GM23338 (cell line): ENCODE data around the gene MBOAT1. TPM values are rescaled to one million over a fixed set of nuclear protein-coding genes. Genes with fewer than 3 reads are reported as not detected.

Source experiments
- ATAC-seq: fragments of 200-7000 bp; cut with Tn5 transposase; 3 replicates; pipeline ENCODE4 v1.9.1; 2020
- DNase-seq: peaks from one replicate; pipeline ENCODE4 v3.0.0-alpha.2; 2015; ENCODE audit warnings: low spot score
- H2AFZ ChIP-seq: fragments of 200-600 bp; sonication (generic); 2 replicates; pipeline ENCODE4 v1.8.0; 2016; ENCODE audit warnings: antibody characterized with exemption, mild to moderate bottlenecking, moderate library complexity
- H3F3A ChIP-seq: fragments of 200-600 bp; sonication (generic); replicated peaks from 2 replicates; pipeline ENCODE4 v1.8.0; 2017; ENCODE audit warnings: antibody characterized with exemption, mixed run types, low read depth
- H3K27ac ChIP-seq: fragments of 200-600 bp; sonication (generic); 2 replicates; pipeline ENCODE4 v1.6.1; 2016; ENCODE audit warnings: low read depth
- H3K27me3 ChIP-seq: fragments of 200-600 bp; sonication (generic); 2 replicates; pipeline ENCODE4 v1.8.0; 2016; ENCODE audit warnings: mild to moderate bottlenecking, mixed run types, moderate library complexity; ENCODE audit not compliant: insufficient read depth
- H3K36me3 ChIP-seq: fragments of 200-600 bp; sonication (generic); 2 replicates; pipeline ENCODE4 v1.8.0; 2016; ENCODE audit warnings: mild to moderate bottlenecking; ENCODE audit not compliant: insufficient read depth
- H3K4me1 ChIP-seq: fragments of 200-600 bp; sonication (generic); 2 replicates; pipeline ENCODE4 v1.8.0; 2016; ENCODE audit warnings: mild to moderate bottlenecking, moderate library complexity; ENCODE audit not compliant: insufficient read depth
- H3K4me2 ChIP-seq: fragments of 200-600 bp; sonication (generic); 2 replicates; pipeline ENCODE4 v1.7.1; 2017; ENCODE audit warnings: mixed run types
- H3K4me3 ChIP-seq: fragments of 200-600 bp; sonication (generic); 2 replicates; pipeline ENCODE4 v1.6.1; 2016; ENCODE audit warnings: mixed run types
- H3K79me2 ChIP-seq: fragments of 200-600 bp; sonication (generic); replicated peaks from 2 replicates; pipeline ENCODE4 v1.8.0; 2017; ENCODE audit warnings: mild to moderate bottlenecking; ENCODE audit not compliant: insufficient read depth
- H3K9me2 ChIP-seq: fragments of 200-600 bp; sonication (generic); 2 replicates; pipeline ENCODE4 v1.8.0; 2017; ENCODE audit not compliant: insufficient read depth
- H4K20me1 ChIP-seq: fragments of 200-600 bp; sonication (generic); replicated peaks from 2 replicates; pipeline ENCODE4 v1.8.0; 2017; ENCODE audit warnings: mild to moderate bottlenecking; ENCODE audit not compliant: insufficient read depth
- H3K27ac Mint-ChIP-seq: 2 replicates; pipeline ENCODE4 v1.8.0; 2020; ENCODE audit warnings: inconsistent platforms, mild to moderate bottlenecking, moderate library complexity, mixed read lengths
- H3K27me3 Mint-ChIP-seq: 3 replicates; pipeline ENCODE4 v1.8.0; 2022; ENCODE audit warnings: low read depth, mild to moderate bottlenecking, moderate library complexity, mixed read lengths, inconsistent platforms; ENCODE audit not compliant: insufficient read depth, poor library complexity
- H3K36me3 Mint-ChIP-seq: 3 replicates; pipeline ENCODE4 v1.8.0; 2021; ENCODE audit warnings: low read depth, mild to moderate bottlenecking, inconsistent platforms, moderate library complexity, mixed read lengths
- H3K4me1 Mint-ChIP-seq: 3 replicates; pipeline ENCODE4 v1.8.0; 2020; ENCODE audit warnings: mild to moderate bottlenecking, inconsistent platforms, mixed read lengths
- H3K4me3 Mint-ChIP-seq: 3 replicates; pipeline ENCODE4 v1.8.0; 2021; ENCODE audit warnings: moderate library complexity, mild to moderate bottlenecking, inconsistent platforms, mixed read lengths
- H3K9me3 Mint-ChIP-seq: 3 replicates; pipeline ENCODE4 v1.8.0; 2020; ENCODE audit warnings: moderate library complexity, mild to moderate bottlenecking, inconsistent platforms, mixed read lengths
- CREB1 ChIP-seq: fragments of 250-450 bp; sonication (Bioruptor Pico); IDR thresholded peaks from 2 replicates; pipeline ENCODE4 v1.5.0; 2020; ENCODE audit warnings: low read depth, mild to moderate bottlenecking, moderate library complexity
- CTCF ChIP-seq, 2 experiments: fragments of 200-600 bp in 1 of 2; sonication (generic) in 1 of 2; conservative IDR thresholded peaks; 2 replicates each; pipeline versions ENCODE4 v1.5.1 to v1.6.1; 2016 to 2017; ENCODE audit warnings: antibody characterized with exemption in 2 of 2, low read depth in 2 of 2, mild to moderate bottlenecking in 2 of 2, moderate library complexity in 1 of 2
- ETS1 ChIP-seq: IDR thresholded peaks from 2 replicates; pipeline ENCODE4 v1.6.1; 2016; ENCODE audit warnings: antibody characterized with exemption
- EZH2 ChIP-seq: fragments of 200-600 bp; sonication (generic); IDR thresholded peaks from one replicate; pipeline ENCODE4 v1.8.0; 2017; ENCODE audit warnings: antibody characterized with exemption, mild to moderate bottlenecking, low read depth; ENCODE audit not compliant: unreplicated experiment
- EZH2phosphoT487 ChIP-seq: fragments of 200-600 bp; sonication (generic); IDR thresholded peaks from one replicate; pipeline ENCODE4 v1.8.1; 2018; ENCODE audit warnings: antibody characterized with exemption; ENCODE audit not compliant: unreplicated experiment
- JUNB ChIP-seq: IDR thresholded peaks from one replicate; pipeline ENCODE4 v1.6.1; 2016; ENCODE audit warnings: antibody characterized with exemption; ENCODE audit not compliant: unreplicated experiment
- NANOG ChIP-seq: IDR thresholded peaks from 2 replicates; pipeline ENCODE4 v1.6.1; 2016; ENCODE audit warnings: antibody characterized with exemption, borderline replicate concordance
- POLR2AphosphoS5 ChIP-seq: IDR thresholded peaks from 2 replicates; pipeline ENCODE4 v1.6.1; 2016; ENCODE audit warnings: antibody characterized with exemption, low read depth
- REST ChIP-seq: IDR thresholded peaks from one replicate; pipeline ENCODE4 v1.6.1; 2018; ENCODE audit warnings: antibody characterized with exemption; ENCODE audit not compliant: unreplicated experiment
- STAT1 ChIP-seq: IDR thresholded peaks from one replicate; pipeline ENCODE4 v1.6.1; 2016; ENCODE audit warnings: antibody characterized with exemption; ENCODE audit not compliant: unreplicated experiment
- ZNF114 ChIP-seq: fragments of 250-450 bp; sonication (Bioruptor Pico); IDR thresholded peaks from 2 replicates; pipeline ENCODE4 v1.5.0; 2020; ENCODE audit warnings: mild to moderate bottlenecking, moderate library complexity
- ZNF331 ChIP-seq: fragments of 250-450 bp; sonication (Bioruptor Pico); IDR thresholded peaks from 2 replicates; pipeline ENCODE4 v1.5.0; 2020; ENCODE audit warnings: low read depth, mild to moderate bottlenecking, moderate library complexity
- ZNF462 ChIP-seq: fragments of 250-450 bp; sonication (Bioruptor Pico); IDR thresholded peaks from 2 replicates; pipeline ENCODE4 v1.5.0; 2020; ENCODE audit warnings: mild to moderate bottlenecking, moderate library complexity
- polyA plus RNA-seq: library from polyadenylated mRNA; unstranded; fragments of >200 nt; fragmentation: Nextera tagmentation; extraction: Ambion mirVana; gene quantifications from 2 replicates; pipeline ENCODE4 v1.2.1, GENCODE V29; 2016
- total RNA-seq: library from RNA; depleted of rRNA; stranded (reverse); fragments of >200 nt; shearing (Covaris generic); gene quantifications from 2 replicates; pipeline ENCODE4 v1.2.3, GENCODE V29; 2014

Gene MBOAT1
- total and polyA plus RNA-seq, 2 experiments from 2014 or later = 3.8 to 18.6 TPM

- no peak for TF ChIP-seq CTCF (conservative IDR thresholded peaks at IDR 0.05; ENCODE audit: low read depth in 2 of 2)
- no peak for TF ChIP-seq ZNF114 (CRISPR knock-in tag)
- TF ChIP-seq NANOG = no peak
- no peak for TF ChIP-seq JUNB
Measured at GRCh38 chr6:20210158-20210557, 2.1 kb downstream of the MBOAT1 start (continued).

- H3K36me3 Mint-ChIP-seq = no peaks in the 10 kb centered on the region; the same call in 2 of the 3 replicates
- Histone ChIP-seq H3K9me2 (no peaks in the 10 kb centered on the region), H4K20me1 (no peaks in the 10 kb centered on the region), H3K4me3 (no peak overlapping the region), H3K79me2 (peaks cover 58% of the 10 kb centered on the region), H3K4me2 (no peak overlapping the region), H3K36me3 (no peaks in the 10 kb centered on the region), H3K27ac (no peak overlapping the region), H3K27me3 (peaks cover 5% of the 10 kb centered on the region; the same call in 1 of the 2 replicates), H3K4me1 (peaks cover 41% of the 10 kb centered on the region), H2AFZ (no peak overlapping the region), H3F3A (peaks cover 8% of the 10 kb centered on the region)
- H3K4me3 Mint-ChIP-seq = no peak overlapping the region
- ATAC-seq = no peak
- no peak for DNase-seq
- peaks cover 11% of the 10 kb centered on the region for H3K27me3 Mint-ChIP-seq
- H3K9me3 Mint-ChIP-seq = no peaks in the 10 kb centered on the region
- H3K27ac Mint-ChIP-seq = no peak overlapping the region
- peaks cover 46% of the 10 kb centered on the region for H3K4me1 Mint-ChIP-seq
- no peak for TF ChIP-seq POLR2AphosphoS5
- no peak for TF ChIP-seq REST
- TF ChIP-seq CREB1 (CRISPR knock-in tag) = no peak
- TF ChIP-seq EZH2phosphoT487 = no peak
- no peak for TF ChIP-seq ZNF331 (CRISPR knock-in tag)
- no peak for TF ChIP-seq EZH2
- no peak for TF ChIP-seq STAT1
- no peak for TF ChIP-seq NANOG
- no peak for TF ChIP-seq ETS1
- TF ChIP-seq JUNB = no peak
- no peak for TF ChIP-seq ZNF462
Measured at GRCh38 chr6:20208687-20209378, 3.4 kb downstream of the MBOAT1 start.
